HL-60 (cell line): ENCODE measurements around the gene IDH3B.

ENCODE experiments used
- GABPA ChIP-seq: IDR thresholded peaks from 2 replicates; pipeline ENCODE4 v1.6.1; 2012; ENCODE audit warnings: low read depth
- POLR2AphosphoS5 ChIP-seq: IDR thresholded peaks from 2 replicates; pipeline ENCODE4 v1.6.1; 2012; ENCODE audit warnings: low read depth
- SPI1 ChIP-seq: IDR thresholded peaks from 2 replicates; pipeline ENCODE4 v1.6.1; 2012; ENCODE audit warnings: low read depth, mild to moderate bottlenecking, borderline replicate concordance
- TF ChIP-seq, protein P1 (sequence below): IDR thresholded peaks from one replicate; pipeline ENCODE4 v1.5.1; 2011; ENCODE audit warnings: low read length, control low read depth, inconsistent platforms; ENCODE audit not compliant: insufficient read depth
- TF ChIP-seq, protein P2 (sequence below): IDR thresholded peaks from 2 replicates; pipeline ENCODE4 v1.6.1; 2012; ENCODE audit warnings: low read depth; ENCODE audit not compliant: insufficient replicate concordance

- TF ChIP-seq, protein P1, sequence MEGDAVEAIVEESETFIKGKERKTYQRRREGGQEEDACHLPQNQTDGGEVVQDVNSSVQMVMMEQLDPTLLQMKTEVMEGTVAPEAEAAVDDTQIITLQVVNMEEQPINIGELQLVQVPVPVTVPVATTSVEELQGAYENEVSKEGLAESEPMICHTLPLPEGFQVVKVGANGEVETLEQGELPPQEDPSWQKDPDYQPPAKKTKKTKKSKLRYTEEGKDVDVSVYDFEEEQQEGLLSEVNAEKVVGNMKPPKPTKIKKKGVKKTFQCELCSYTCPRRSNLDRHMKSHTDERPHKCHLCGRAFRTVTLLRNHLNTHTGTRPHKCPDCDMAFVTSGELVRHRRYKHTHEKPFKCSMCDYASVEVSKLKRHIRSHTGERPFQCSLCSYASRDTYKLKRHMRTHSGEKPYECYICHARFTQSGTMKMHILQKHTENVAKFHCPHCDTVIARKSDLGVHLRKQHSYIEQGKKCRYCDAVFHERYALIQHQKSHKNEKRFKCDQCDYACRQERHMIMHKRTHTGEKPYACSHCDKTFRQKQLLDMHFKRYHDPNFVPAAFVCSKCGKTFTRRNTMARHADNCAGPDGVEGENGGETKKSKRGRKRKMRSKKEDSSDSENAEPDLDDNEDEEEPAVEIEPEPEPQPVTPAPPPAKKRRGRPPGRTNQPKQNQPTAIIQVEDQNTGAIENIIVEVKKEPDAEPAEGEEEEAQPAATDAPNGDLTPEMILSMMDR, result no peak
- TF ChIP-seq SPI1, result no peak
- TF ChIP-seq GABPA, result no peak
- no peak for TF ChIP-seq POLR2AphosphoS5
- TF ChIP-seq, protein P2, sequence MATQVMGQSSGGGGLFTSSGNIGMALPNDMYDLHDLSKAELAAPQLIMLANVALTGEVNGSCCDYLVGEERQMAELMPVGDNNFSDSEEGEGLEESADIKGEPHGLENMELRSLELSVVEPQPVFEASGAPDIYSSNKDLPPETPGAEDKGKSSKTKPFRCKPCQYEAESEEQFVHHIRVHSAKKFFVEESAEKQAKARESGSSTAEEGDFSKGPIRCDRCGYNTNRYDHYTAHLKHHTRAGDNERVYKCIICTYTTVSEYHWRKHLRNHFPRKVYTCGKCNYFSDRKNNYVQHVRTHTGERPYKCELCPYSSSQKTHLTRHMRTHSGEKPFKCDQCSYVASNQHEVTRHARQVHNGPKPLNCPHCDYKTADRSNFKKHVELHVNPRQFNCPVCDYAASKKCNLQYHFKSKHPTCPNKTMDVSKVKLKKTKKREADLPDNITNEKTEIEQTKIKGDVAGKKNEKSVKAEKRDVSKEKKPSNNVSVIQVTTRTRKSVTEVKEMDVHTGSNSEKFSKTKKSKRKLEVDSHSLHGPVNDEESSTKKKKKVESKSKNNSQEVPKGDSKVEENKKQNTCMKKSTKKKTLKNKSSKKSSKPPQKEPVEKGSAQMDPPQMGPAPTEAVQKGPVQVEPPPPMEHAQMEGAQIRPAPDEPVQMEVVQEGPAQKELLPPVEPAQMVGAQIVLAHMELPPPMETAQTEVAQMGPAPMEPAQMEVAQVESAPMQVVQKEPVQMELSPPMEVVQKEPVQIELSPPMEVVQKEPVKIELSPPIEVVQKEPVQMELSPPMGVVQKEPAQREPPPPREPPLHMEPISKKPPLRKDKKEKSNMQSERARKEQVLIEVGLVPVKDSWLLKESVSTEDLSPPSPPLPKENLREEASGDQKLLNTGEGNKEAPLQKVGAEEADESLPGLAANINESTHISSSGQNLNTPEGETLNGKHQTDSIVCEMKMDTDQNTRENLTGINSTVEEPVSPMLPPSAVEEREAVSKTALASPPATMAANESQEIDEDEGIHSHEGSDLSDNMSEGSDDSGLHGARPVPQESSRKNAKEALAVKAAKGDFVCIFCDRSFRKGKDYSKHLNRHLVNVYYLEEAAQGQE, result no peak
These were observed 39.0 kb downstream of the IDH3B start for GRCh38 chr20:2625062-2625461.
